Left ventricle myocardium inferior (tissue), 1 donor: ENCODE measurements around the gene CYP19A1. TPM values are rescaled to one million over a fixed set of nuclear protein-coding genes. Genes with fewer than 3 reads are reported as not detected.

Experiments used
- DNase-seq: peaks from one replicate; pipeline ENCODE4 v3.0.0-alpha.2; 2020
- H3K27ac ChIP-seq: fragments of 200-600 bp; replicated peaks from 2 replicates; pipeline ENCODE4 v1.8.0; 2021
- H3K27me3 ChIP-seq: fragments of 200-600 bp; 2 replicates; pipeline ENCODE4 v1.8.0; 2021; ENCODE audit warnings: low read depth
- H3K36me3 ChIP-seq: fragments of 200-600 bp; 2 replicates; pipeline ENCODE4 v1.8.0; 2021
- H3K4me1 ChIP-seq: fragments of 200-600 bp; 2 replicates; pipeline ENCODE4 v1.8.0; 2021
- H3K4me3 ChIP-seq: fragments of 200-600 bp; 2 replicates; pipeline ENCODE4 v1.8.0; 2021; ENCODE audit warnings: mild to moderate bottlenecking, moderate library complexity
- H3K9me3 ChIP-seq: fragments of 200-600 bp; replicated peaks from 2 replicates; pipeline ENCODE4 v1.8.0; 2021
- CTCF ChIP-seq: fragments of 200-600 bp; IDR thresholded peaks from 2 replicates; pipeline ENCODE4 v1.8.0; 2021; ENCODE audit warnings: antibody characterized with exemption, mild to moderate bottlenecking, borderline replicate concordance
- intact Hi-C: fragments of 100-400 bp; cut with micrococcal nuclease; formaldehyde crosslinking; loops from one replicate; pipeline ENCODE4 v1.11.0; 2022
- long read RNA-seq: library from polyadenylated mRNA; unstranded; transcript quantifications from one replicate; pipeline ENCODE4 v2.0.0, GENCODE V29; 2021
- total RNA-seq: library from RNA; stranded (reverse); fragmentation: NEBNext Ultra II Directional; extraction: Animal tissue kit (Norgen Biotek cat#: 25700); gene quantifications from one replicate; pipeline ENCODE4 v1.2.1, GENCODE V29; 2021
- donor health status: DM: no; HTN: yes; CAD: no; lungs with severe emphysema.

CYP19A1 gene
- 0.60 TPM for total RNA-seq
- long read RNA-seq = 0 reads

GRCh38 chr15:51338496-51338895 is at the start of gene CYP19A1:
Gene CYP19A1, minus strand, starts transcription at chr15:51338596. Its CDS starts 95,684 bp downstream, at chr15:51242912.
- intact Hi-C loops = no loop called here
- Histone ChIP-seq H3K4me1 (peaks cover 61% of the 10 kb centered on the region), H3K9me3 (no peaks in the 10 kb centered on the region), H3K4me3 (no peak within 1 kb of the TSS), H3K36me3 (no peaks in the 10 kb centered on the region), H3K27me3 (peaks cover 18% of the 10 kb centered on the region), H3K27ac (no peak within 1 kb of the TSS)
- DNase-seq = no peak
- TF ChIP-seq CTCF = no peak

- H3K9me3 ChIP-seq = no peaks in the 10 kb centered on the region
- intact Hi-C loops = loop anchor here (10.0 kb wide), 1 partner anchor 223 kb away; no protein-coding TSS in a partner anchor
- H3K27me3 ChIP-seq = peaks cover 13% of the 10 kb centered on the region
- H3K27ac ChIP-seq = no peak overlapping the region
- H3K4me1 ChIP-seq = no peaks in the 10 kb centered on the region
- no peak for DNase-seq
- no peak for TF ChIP-seq CTCF
- H3K36me3 ChIP-seq = no peaks in the 10 kb centered on the region
- no peak overlapping the region for H3K4me3 ChIP-seq
Measured at GRCh38 chr15:51387699-51388041, 49.3 kb upstream of the CYP19A1 start.

GRCh38 chr15:51386960-51387698 is 48.7 kb upstream of the CYP19A1 start:
- no peaks in the 10 kb centered on the region for H3K9me3 ChIP-seq
- no peak for DNase-seq
- no peaks in the 10 kb centered on the region for H3K36me3 ChIP-seq
- H3K27ac ChIP-seq = no peak overlapping the region
- H3K4me1 ChIP-seq = no peaks in the 10 kb centered on the region
- TF ChIP-seq CTCF = no peak
- H3K27me3 ChIP-seq = peaks cover 13% of the 10 kb centered on the region
- intact Hi-C loops = loop anchor here (10.0 kb wide), 1 partner anchor 222 kb away; no protein-coding TSS in a partner anchor
- H3K4me3 ChIP-seq = no peak overlapping the region

GRCh38 chr15:51386486-51386885 is 48.1 kb upstream of the CYP19A1 start:
- H3K27me3 ChIP-seq = peaks cover 13% of the 10 kb centered on the region
- peaks cover under 1% of the 10 kb centered on the region for H3K4me1 ChIP-seq
- intact Hi-C loops = loop anchor here (10.0 kb wide), 1 partner anchor 222 kb away; no protein-coding TSS in a partner anchor
- H3K9me3 ChIP-seq = no peaks in the 10 kb centered on the region
- DNase-seq = no peak
- no peak overlapping the region for H3K4me3 ChIP-seq
- TF ChIP-seq CTCF = no peak
- no peaks in the 10 kb centered on the region for H3K36me3 ChIP-seq
- no peak overlapping the region for H3K27ac ChIP-seq

- Histone ChIP-seq H3K4me3 (no peak overlapping the region), H3K27me3 (peaks cover 13% of the 10 kb centered on the region), H3K4me1 (peaks cover 5% of the 10 kb centered on the region), H3K9me3 (no peaks in the 10 kb centered on the region), H3K36me3 (no peaks in the 10 kb centered on the region), H3K27ac (no peak overlapping the region)
- intact Hi-C loops = loop anchor here (10.0 kb wide), 1 partner anchor 221 kb away; no protein-coding TSS in a partner anchor
- no peak for DNase-seq
- TF ChIP-seq CTCF = no peak
Measured at GRCh38 chr15:51386029-51386428, 47.6 kb upstream of the CYP19A1 start.
